HG03175 (cell line): ENCODE measurements around the gene USP27X.

Experiments used
- ATAC-seq: cut with Tn5 transposase; IDR thresholded peaks from one replicate; pipeline ENCODE4 v1.9.1; 2021; ENCODE audit warnings: mild to moderate bottlenecking, moderate library complexity; ENCODE audit not compliant: unreplicated experiment

USP27X gene

DNA sequence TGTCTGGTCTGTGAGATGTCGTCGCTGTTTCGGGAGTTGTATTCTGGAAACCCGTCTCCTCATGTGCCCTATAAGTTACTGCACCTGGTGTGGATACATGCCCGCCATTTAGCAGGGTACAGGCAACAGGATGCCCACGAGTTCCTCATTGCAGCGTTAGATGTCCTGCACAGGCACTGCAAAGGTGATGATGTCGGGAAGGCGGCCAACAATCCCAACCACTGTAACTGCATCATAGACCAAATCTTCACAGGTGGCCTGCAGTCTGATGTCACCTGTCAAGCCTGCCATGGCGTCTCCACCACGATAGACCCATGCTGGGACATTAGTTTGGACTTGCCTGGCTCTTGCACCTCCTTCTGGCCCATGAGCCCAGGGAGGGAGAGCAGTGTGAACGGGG lies 1.4 kb downstream of the USP27X start:
- ATAC-seq: no peak

DNA sequence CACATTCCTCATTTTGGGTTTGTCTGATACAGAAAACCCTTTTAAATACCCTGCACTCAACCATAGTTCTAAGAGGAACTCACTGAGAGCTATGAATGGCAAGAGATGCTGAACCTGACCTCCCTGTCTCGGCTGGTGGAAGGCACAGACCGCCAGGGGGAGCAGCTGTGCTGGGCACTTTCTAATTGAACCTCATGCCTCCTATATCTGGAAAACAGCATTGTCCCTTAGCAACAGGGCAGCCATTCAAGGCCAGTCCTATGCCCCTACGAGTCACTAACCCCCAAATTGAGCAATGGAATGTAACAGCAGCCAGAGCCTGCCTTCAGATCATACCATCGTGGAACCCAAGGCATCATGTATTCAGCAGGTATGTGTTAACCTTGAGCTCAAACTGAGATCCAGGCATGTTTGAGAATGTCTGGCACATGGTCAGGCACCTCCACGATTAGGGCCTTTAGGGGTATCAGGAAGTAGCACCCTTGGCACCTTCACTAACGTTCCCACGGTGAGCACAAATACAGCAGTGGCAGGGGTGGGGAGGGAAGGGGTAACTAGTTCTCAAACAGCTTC lies 5.1 kb downstream of the USP27X start:
- peak; percentile 55 for ATAC-seq

- ATAC-seq: no peak
Measured at GRCh38 chrX:49892542-49892941, 13.3 kb downstream of the USP27X start.

DNA sequence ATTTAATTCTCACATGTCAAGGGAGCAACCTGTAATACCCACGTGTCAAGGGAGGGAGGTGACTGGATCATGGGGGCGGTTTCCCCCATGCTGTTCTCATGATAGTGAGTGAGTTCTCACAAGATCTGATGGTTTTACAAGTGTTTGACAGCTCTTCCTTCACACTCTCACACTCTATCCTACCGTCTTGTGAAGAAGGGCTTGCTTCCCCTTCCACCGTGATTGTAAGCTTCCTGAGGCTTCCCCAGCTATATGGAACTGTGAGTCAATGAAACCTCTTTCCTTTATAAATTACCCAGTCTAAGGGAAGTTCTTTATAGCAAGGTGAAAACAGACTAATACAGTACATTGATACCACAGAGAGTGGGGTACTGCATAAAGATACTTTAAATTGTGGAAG lies 17.7 kb downstream of the USP27X start:
- no peak for ATAC-seq

GRCh38 chrX:49901048-49901447 lies 21.8 kb downstream of the USP27X start:
- no peak for ATAC-seq

DNA sequence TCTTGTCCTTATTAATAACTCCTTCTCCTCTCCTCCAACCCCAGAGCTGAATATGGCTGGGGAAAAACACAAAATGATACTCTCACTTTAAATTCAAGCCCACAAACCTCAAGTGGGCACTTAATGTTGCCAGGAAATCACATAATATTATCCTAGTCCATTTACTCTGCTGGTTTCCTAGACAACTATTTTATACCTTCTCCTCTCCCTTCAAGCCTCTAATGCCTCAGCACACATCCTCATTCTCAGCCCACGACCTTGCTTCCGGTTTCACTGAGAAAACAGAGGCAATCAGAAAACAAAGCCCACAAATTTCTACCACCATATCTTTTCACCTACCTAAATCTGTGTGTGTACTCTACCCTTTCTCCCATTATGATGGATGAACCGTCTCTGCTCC lies 31.1 kb downstream of the USP27X start:
- peak; percentile 87 for ATAC-seq

DNA sequence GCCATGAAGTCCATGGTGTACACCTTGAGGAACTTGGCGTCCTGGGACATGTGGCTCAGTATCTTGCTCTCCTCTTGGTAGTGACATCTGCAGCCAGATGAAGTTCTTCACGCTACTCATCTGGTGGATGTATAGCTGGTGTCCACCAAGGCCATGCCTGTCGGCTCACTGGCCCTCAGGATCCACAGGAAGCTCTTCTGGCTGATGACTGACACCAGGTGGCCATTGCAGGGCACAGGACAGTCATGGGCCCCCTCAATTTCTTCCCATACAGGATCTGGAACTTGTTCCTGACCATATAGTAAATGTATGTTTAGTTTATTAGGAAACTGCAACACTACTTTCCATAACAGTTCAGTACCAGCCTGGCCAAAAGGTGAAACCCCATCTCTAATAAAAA lies 32.8 kb downstream of the USP27X start:
- no peak for ATAC-seq

- ATAC-seq: no peak
Measured at GRCh38 chrX:49912861-49913260, 33.6 kb downstream of the USP27X start.

DNA sequence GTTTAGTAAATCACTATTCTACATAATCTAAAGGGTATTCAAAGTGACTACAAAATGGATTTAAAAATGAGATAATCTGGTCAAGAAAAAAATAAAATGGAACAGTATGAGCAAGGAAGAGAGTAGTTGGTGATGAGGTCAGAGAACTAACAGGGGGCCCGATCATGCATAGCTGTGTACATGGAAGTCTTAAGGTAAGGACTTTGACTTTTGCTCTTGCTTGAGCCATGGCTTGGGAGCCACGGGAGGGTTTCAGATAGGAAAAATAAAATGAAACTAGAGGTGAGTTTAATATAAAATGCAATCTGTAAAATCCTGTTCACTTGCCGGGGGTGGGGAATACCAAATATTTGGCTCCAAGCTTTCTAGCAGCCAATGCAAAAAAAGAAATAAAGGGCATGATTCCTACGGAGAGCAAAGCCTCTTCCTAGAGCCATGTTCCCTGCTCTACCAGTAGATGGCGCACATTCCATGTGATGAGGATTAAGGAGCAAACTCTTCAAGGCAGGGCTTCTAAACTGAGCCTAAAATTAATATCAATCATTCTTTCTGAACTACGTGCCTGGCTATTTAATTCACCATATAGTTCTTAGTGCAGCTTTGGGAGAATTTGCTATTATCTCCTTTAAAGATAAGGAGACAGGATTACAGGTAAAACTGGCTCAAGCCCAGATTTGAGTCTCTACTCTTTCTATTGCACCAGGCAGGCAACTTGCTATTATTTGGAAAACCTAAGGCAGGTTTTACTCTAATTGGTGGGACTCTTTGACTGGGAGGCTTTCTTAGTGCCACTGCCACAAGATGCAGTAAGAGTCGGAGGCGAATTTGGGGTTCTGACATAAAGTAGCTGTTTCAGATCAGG lies 36.3 kb downstream of the USP27X start:
- ATAC-seq: peak; percentile 58

GRCh38 chrX:49919617-49920016 lies 40.3 kb downstream of the USP27X start:
- no peak for ATAC-seq

GRCh38 chrX:49921109-49921508 lies 41.8 kb downstream of the USP27X start:
- no peak for ATAC-seq

DNA sequence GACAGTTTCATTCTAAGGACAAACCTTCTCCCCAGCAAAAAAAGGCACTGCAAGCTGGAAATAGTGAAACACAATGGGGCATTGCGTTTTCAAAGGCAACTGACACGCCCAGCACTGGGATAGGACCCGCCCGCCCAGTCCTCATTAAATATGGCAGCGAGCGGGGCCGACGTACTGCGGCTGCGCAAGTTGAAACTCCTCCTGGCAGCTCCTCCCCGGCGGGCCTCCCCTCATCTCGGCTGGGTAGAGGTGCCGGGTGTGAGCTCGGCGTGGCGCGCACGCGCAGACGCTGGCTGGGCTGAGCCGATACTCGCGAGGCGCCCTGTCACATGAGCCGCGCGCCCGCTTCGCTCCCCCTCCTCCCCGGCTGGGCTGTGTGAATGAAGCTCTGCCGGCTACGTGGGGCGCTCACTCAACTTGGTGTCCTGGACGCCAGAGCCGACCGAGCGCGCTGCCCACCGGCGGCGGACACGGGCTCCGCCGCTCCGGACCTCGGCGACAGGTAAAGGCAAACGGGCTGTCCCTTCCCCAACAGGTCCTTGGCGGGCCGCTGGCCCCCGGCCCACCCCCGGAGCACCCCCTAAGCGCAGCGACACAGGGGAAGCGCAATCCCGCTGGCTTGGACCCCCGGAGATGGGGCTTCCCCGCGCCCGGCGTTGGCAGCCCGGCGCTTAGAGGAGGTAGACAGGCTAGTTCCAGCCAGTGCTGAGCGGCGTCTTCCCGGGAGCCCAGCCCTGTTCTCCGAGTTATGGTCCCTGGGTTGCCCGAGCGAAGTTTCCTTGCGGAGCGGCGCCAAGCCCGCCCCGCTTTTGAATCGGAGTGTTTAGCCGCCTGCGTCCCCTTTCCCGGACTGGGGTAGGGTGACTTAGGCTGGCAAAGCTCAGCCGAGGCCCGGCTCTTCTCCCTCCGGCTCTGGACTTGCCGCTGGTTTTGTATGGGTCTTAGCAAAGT lies 43.3 kb downstream of the USP27X start, which contains the start of gene CLCN5:
Gene CLCN5, plus strand, starts transcription at position 306 of the 951 bp plus-strand sequence. CDS start 2,703 bp downstream, outside the sequence.
- ATAC-seq: peak; percentile 97

GRCh38 chrX:49925176-49925575 lies 45.9 kb downstream of the USP27X start:
- ATAC-seq: no peak

GRCh38 chrX:49930039-49930438 lies 50.8 kb downstream of the USP27X start:
- no peak for ATAC-seq
